DND-41 (cell line): Measurements from ENCODE around the gene KIRREL3.

Experiments
- ATAC-seq: fragments of 200-7000 bp; cut with Tn5 transposase; 3 replicates; pipeline ENCODE4 v1.9.1; 2021; ENCODE audit warnings: low read depth; ENCODE audit not compliant: insufficient read depth
- DNase-seq: peaks from one replicate; pipeline ENCODE4 v3.0.0-alpha.2; 2020
- H2AFZ ChIP-seq: 2 replicates; pipeline ENCODE4 v1.6.0; 2012; ENCODE audit warnings: low read depth, low read length
- H3K27ac ChIP-seq: 2 replicates; pipeline ENCODE4 v1.5.1; 2012; ENCODE audit warnings: low read length, inconsistent platforms
- H3K27me3 ChIP-seq: fragments of 200-600 bp; sonication (generic); 2 replicates; pipeline ENCODE4 v1.6.0; 2012; ENCODE audit warnings: low read length, mild to moderate bottlenecking, inconsistent platforms; ENCODE audit not compliant: insufficient read depth, poor library complexity
- H3K36me3 ChIP-seq: 2 replicates; pipeline ENCODE4 v1.5.1; 2012; ENCODE audit warnings: low read length, inconsistent platforms; ENCODE audit not compliant: insufficient read depth
- H3K4me1 ChIP-seq: 2 replicates; pipeline ENCODE4 v1.5.1; 2012; ENCODE audit warnings: mild to moderate bottlenecking, low read length; ENCODE audit not compliant: insufficient read depth
- H3K4me2 ChIP-seq: 2 replicates; pipeline ENCODE4 v1.6.0; 2012; ENCODE audit warnings: mild to moderate bottlenecking, moderate library complexity, low read length, inconsistent platforms; ENCODE audit not compliant: insufficient read depth
- H3K4me3 ChIP-seq, 2 experiments: fragments of 200-600 bp in 1 of 2; shearing (Covaris generic) in 1 of 2; 2 replicates each; pipeline ENCODE4 v1.5.1; 2012 to 2016; ENCODE audit warnings: inconsistent platforms in 2 of 2, low read length in 2 of 2, mild to moderate bottlenecking in 2 of 2, low read depth in 1 of 2, moderate library complexity in 1 of 2
- H3K79me2 ChIP-seq: 2 replicates; pipeline ENCODE4 v1.6.0; 2012; ENCODE audit warnings: low read length, inconsistent platforms; ENCODE audit not compliant: insufficient read depth
- H3K9ac ChIP-seq: 2 replicates; pipeline ENCODE4 v1.6.0; 2012; ENCODE audit warnings: low read depth, mild to moderate bottlenecking, inconsistent platforms, low read length, moderate library complexity
- H3K9me3 ChIP-seq: 2 replicates; pipeline ENCODE4 v1.5.1; 2012; ENCODE audit warnings: low read length, moderate library complexity, mild to moderate bottlenecking, inconsistent platforms; ENCODE audit not compliant: insufficient read depth, severe bottlenecking
- H4K20me1 ChIP-seq: 2 replicates; pipeline ENCODE4 v1.6.0; 2012; ENCODE audit warnings: low read length; ENCODE audit not compliant: insufficient read depth
- CTCF ChIP-seq: IDR thresholded peaks from 2 replicates; pipeline ENCODE4 v1.5.1; 2012; ENCODE audit warnings: borderline replicate concordance, low read length, moderate library complexity, mild to moderate bottlenecking; ENCODE audit not compliant: poor library complexity, severe bottlenecking; ENCODE audit errors: extremely low read depth
- EZH2 ChIP-seq: IDR thresholded peaks from 3 replicates; pipeline ENCODE4 v1.6.1; 2012; ENCODE audit warnings: borderline replicate concordance, low read depth, mild to moderate bottlenecking, moderate library complexity, low read length, inconsistent platforms; ENCODE audit not compliant: severe bottlenecking

The KIRREL3 gene

GRCh38 chr11:126864934-126865333, 135.6 kb downstream of the KIRREL3 start:
- Histone ChIP-seq H3K36me3 (no peaks in the 10 kb centered on the region), H3K79me2 (no peaks in the 10 kb centered on the region), H3K27me3 (no peaks in the 10 kb centered on the region), H3K4me3 (no peak overlapping the region), H4K20me1 (no peaks in the 10 kb centered on the region), H3K9ac (no peak overlapping the region), H3K9me3 (no peaks in the 10 kb centered on the region), H3K4me2 (no peak overlapping the region), H3K27ac (no peak overlapping the region), H3K4me1 (peaks cover 20% of the 10 kb centered on the region), H2AFZ (no peak overlapping the region)
- ATAC-seq: no peak
- no peak for DNase-seq
- TF ChIP-seq EZH2 (no peak), CTCF (no peak)

- Histone ChIP-seq H3K36me3 (no peaks in the 10 kb centered on the region), H3K79me2 (no peaks in the 10 kb centered on the region), H2AFZ (no peak overlapping the region), H3K4me1 (peaks cover 20% of the 10 kb centered on the region), H3K9me3 (no peaks in the 10 kb centered on the region), H3K27ac (peak overlapping the region; percentile 53; the same call in 1 of the 2 replicates), H3K27me3 (peaks cover 6% of the 10 kb centered on the region), H3K4me2 (no peak overlapping the region; the same call in 1 of the 2 replicates), H3K4me3 (no peak overlapping the region; a peak in 1 of 4 replicates), H3K9ac (no peak overlapping the region), H4K20me1 (no peaks in the 10 kb centered on the region)
- TF ChIP-seq CTCF (no peak), EZH2 (no peak)
- DNase-seq (no peak), ATAC-seq (no peak)
Measured at GRCh38 chr11:126863294-126863997, 137.1 kb downstream of the KIRREL3 start.

GRCh38 chr11:126862664-126863243, 137.8 kb downstream of the KIRREL3 start:
- Histone ChIP-seq H3K9ac (no peak overlapping the region), H3K27ac (peak overlapping the region; percentile 53; the same call in 1 of the 2 replicates), H2AFZ (no peak overlapping the region), H3K4me3 (no peak overlapping the region; a peak in 1 of 4 replicates), H3K9me3 (no peaks in the 10 kb centered on the region), H3K27me3 (peaks cover 6% of the 10 kb centered on the region), H4K20me1 (no peaks in the 10 kb centered on the region), H3K79me2 (no peaks in the 10 kb centered on the region), H3K4me2 (no peak overlapping the region; the same call in 1 of the 2 replicates), H3K36me3 (no peaks in the 10 kb centered on the region), H3K4me1 (peaks cover 21% of the 10 kb centered on the region)
- TF ChIP-seq EZH2: no peak
- peak; percentile 72 for TF ChIP-seq CTCF
- DNase-seq (peak; percentile 73), ATAC-seq (peak; percentile 94)
